HG03103 (cell line): ENCODE results near the gene RTTN.

Experiments
- ATAC-seq: cut with Tn5 transposase; IDR thresholded peaks from one replicate; pipeline ENCODE4 v1.9.1; 2021; ENCODE audit warnings: low read depth; ENCODE audit not compliant: unreplicated experiment

RTTN gene

GRCh38 chr18:70036771-70037347 lies 168.6 kb downstream of the RTTN start:
- peak; percentile 99 for ATAC-seq

GRCh38 chr18:70036168-70036567 lies 169.3 kb downstream of the RTTN start:
- ATAC-seq = no peak

GRCh38 chr18:70031221-70031620 lies 174.3 kb downstream of the RTTN start:
- ATAC-seq = no peak

- ATAC-seq = no peak
These were observed 174.8 kb downstream of the RTTN start for GRCh38 chr18:70030728-70031127.

GRCh38 chr18:70029163-70029562 lies 176.3 kb downstream of the RTTN start:
- no peak for ATAC-seq

GRCh38 chr18:70028734-70029133 lies 176.8 kb downstream of the RTTN start:
- ATAC-seq = peak; percentile 56

GRCh38 chr18:70028084-70028483 lies 177.4 kb downstream of the RTTN start:
- ATAC-seq = no peak

GRCh38 chr18:70025580-70025979 lies 179.9 kb downstream of the RTTN start:
- no peak for ATAC-seq

GRCh38 chr18:70024829-70025228 lies 180.7 kb downstream of the RTTN start:
- no peak for ATAC-seq

GRCh38 chr18:70024093-70024492 lies 181.4 kb downstream of the RTTN start:
- ATAC-seq = no peak

GRCh38 chr18:70022636-70023035 lies 182.9 kb downstream of the RTTN start:
- ATAC-seq = no peak

GRCh38 chr18:70021498-70021897 lies 184.0 kb downstream of the RTTN start:
- no peak for ATAC-seq

- ATAC-seq = no peak
These were observed 184.4 kb downstream of the RTTN start for GRCh38 chr18:70021043-70021442.

GRCh38 chr18:70019991-70020390 lies 185.5 kb downstream of the RTTN start:
- no peak for ATAC-seq

- no peak for ATAC-seq
These were observed 186.4 kb downstream of the RTTN start for GRCh38 chr18:70019136-70019535.

- ATAC-seq = no peak
These were observed 190.4 kb downstream of the RTTN start for GRCh38 chr18:70015127-70015526.

- no peak for ATAC-seq
These were observed 199.9 kb downstream of the RTTN start for GRCh38 chr18:70005580-70005979.

GRCh38 chr18:70004696-70005095 lies 200.8 kb downstream of the RTTN start:
- ATAC-seq = no peak

- ATAC-seq = no peak
These were observed 205.8 kb downstream of the RTTN start for GRCh38 chr18:69999656-70000055.

- ATAC-seq = no peak
These were observed 206.9 kb downstream of the RTTN start for GRCh38 chr18:69998523-69998987.

- no peak for ATAC-seq
These were observed 208.3 kb downstream of the RTTN start for GRCh38 chr18:69996951-69997798.

- ATAC-seq = no peak
These were observed 209.1 kb downstream of the RTTN start for GRCh38 chr18:69996417-69996816.
